ENCODE measurements around the gene ADAMTS17.

DNA sequence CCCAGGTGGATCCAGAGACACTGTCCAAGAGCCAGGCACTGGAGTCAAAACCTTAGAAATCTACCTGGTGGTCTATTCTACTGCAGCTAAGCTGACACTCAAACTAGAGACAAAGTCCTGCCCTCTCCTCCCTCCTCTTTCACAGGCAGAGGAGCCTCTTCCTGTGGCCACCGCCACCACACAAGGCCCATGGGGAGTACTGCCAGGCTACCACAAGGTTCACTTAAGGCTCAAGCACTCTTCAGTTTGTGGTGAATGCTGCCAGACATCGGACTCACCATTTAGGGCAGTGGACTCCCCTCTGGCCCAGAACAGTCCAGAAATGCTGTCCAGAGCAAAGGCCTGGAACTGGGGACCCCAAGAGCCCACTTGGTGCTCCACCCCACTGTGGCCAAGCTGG is 160.9 kb downstream of the ADAMTS17 start:
- no peak for TF ChIP-seq EZH2 (IDR thresholded peaks at IDR 0.05; ENCODE audit: borderline replicate concordance, low read depth, low read length, severe bottlenecking)
- TF ChIP-seq, protein P1, sequence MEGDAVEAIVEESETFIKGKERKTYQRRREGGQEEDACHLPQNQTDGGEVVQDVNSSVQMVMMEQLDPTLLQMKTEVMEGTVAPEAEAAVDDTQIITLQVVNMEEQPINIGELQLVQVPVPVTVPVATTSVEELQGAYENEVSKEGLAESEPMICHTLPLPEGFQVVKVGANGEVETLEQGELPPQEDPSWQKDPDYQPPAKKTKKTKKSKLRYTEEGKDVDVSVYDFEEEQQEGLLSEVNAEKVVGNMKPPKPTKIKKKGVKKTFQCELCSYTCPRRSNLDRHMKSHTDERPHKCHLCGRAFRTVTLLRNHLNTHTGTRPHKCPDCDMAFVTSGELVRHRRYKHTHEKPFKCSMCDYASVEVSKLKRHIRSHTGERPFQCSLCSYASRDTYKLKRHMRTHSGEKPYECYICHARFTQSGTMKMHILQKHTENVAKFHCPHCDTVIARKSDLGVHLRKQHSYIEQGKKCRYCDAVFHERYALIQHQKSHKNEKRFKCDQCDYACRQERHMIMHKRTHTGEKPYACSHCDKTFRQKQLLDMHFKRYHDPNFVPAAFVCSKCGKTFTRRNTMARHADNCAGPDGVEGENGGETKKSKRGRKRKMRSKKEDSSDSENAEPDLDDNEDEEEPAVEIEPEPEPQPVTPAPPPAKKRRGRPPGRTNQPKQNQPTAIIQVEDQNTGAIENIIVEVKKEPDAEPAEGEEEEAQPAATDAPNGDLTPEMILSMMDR (IDR thresholded peaks at IDR 0.05; ENCODE audit: borderline replicate concordance, extremely low read depth, low read length, poor library complexity, severe bottlenecking), result no peak
